ENCODE data around the gene CWF19L2. TPM values are rescaled to one million over a fixed set of nuclear protein-coding genes. Genes with fewer than 3 reads are reported as not detected.

The CWF19L2 gene
- polyA plus RNA-seq, 3 donors, result 1.6 to 2.2 (median 1.7) TPM

GRCh38 chr11:107384144-107384852 is 73.3 kb downstream of the CWF19L2 start:
- H4K20me1 ChIP-seq (ENCODE audit: insufficient read depth, low read length), result no peaks in the 10 kb centered on the region
- peaks cover 0 to 2% (median 0%) of the 10 kb centered on the region in 3 donors for H3K27me3 Mint-ChIP-seq (ENCODE audit: low read depth in 3 of 3)
- H3K4me1 ChIP-seq (ENCODE audit: control insufficient read depth in 1 of 2, insufficient read depth in 2 of 2, low read length in 2 of 2), result no peaks in the 10 kb centered on the region
- H3K27ac ChIP-seq (ENCODE audit: low read depth in 1 of 2, low read length in 2 of 2), result no peak overlapping the region
- H3K27me3 ChIP-seq (ENCODE audit: control insufficient read depth in 2 of 2, insufficient read depth in 2 of 2, low read length in 2 of 2), result no peaks in the 10 kb centered on the region
- intact Hi-C loops (cut with micrococcal nuclease), result no loop called here
- H3K4me3 ChIP-seq (replicated peaks in 1 of 3; ENCODE audit: low read depth in 2 of 3, low read length in 3 of 3), result no peak overlapping the region
- no peak overlapping the region for H3K9ac ChIP-seq (ENCODE audit: insufficient read depth, low read length, poor library complexity, severe bottlenecking)
- H3K79me2 ChIP-seq (ENCODE audit: insufficient read depth, low read length), result no peaks in the 10 kb centered on the region
- DNase-seq, result no peak
- H3K4me2 ChIP-seq (replicated peaks; ENCODE audit: extremely low read depth, low read length, poor library complexity, severe bottlenecking), result no peak overlapping the region
- no peak for TF ChIP-seq CTCF (IDR thresholded peaks at IDR 0.05)
- peaks cover 20 to 22% of the 10 kb centered on the region in 2 donors for H3K36me3 Mint-ChIP-seq
- H3K4me3 Mint-ChIP-seq, result no peak overlapping the region
- WGBS (ENCODE audit: insufficient coverage), result no CpG with 5 or more reads among the region's 1 CpG
- H3K9me3 Mint-ChIP-seq, result no peaks in the 10 kb centered on the region
- H3K27ac Mint-ChIP-seq, result no peak overlapping the region
- no peaks in the 10 kb centered on the region for H3K9me3 ChIP-seq (replicated peaks in 1 of 2; ENCODE audit: control insufficient read depth in 1 of 2, insufficient read depth in 1 of 2, low read length in 2 of 2)
- H3K36me3 ChIP-seq (replicated peaks in 1 of 2; ENCODE audit: control insufficient read depth in 1 of 2, insufficient read depth in 2 of 2, low read length in 2 of 2), result peaks cover 0 to 3% of the 10 kb centered on the region in 2 donors
- H3K4me1 Mint-ChIP-seq, result no peaks in the 10 kb centered on the region
- no peak overlapping the region for H2AFZ ChIP-seq (ENCODE audit: insufficient read depth, low read depth, low read length, poor library complexity, severe bottlenecking)

- intact Hi-C loops (cut with micrococcal nuclease), result no loop called here
- H3K4me1 ChIP-seq (ENCODE audit: control insufficient read depth in 1 of 2, insufficient read depth in 2 of 2, low read length in 2 of 2), result no peaks in the 10 kb centered on the region
- H3K27ac ChIP-seq (ENCODE audit: low read depth in 1 of 2, low read length in 2 of 2), result no peak overlapping the region
- no peaks in the 10 kb centered on the region for H3K36me3 ChIP-seq (replicated peaks in 1 of 2; ENCODE audit: control insufficient read depth in 1 of 2, insufficient read depth in 2 of 2, low read length in 2 of 2)
- H3K4me2 ChIP-seq (replicated peaks; ENCODE audit: extremely low read depth, low read length, poor library complexity, severe bottlenecking), result no peak overlapping the region
- peaks cover 0 to 5% (median 2%) of the 10 kb centered on the region in 7 donors for H3K9me3 Mint-ChIP-seq
- no peaks in the 10 kb centered on the region for H3K27me3 Mint-ChIP-seq (ENCODE audit: low read depth in 3 of 3)
- peak overlapping the region in 1 of 7 donors; percentile 15 for H3K27ac Mint-ChIP-seq
- no peak overlapping the region for H3K9ac ChIP-seq (ENCODE audit: insufficient read depth, low read length, poor library complexity, severe bottlenecking)
- H3K4me3 ChIP-seq (replicated peaks in 1 of 3; ENCODE audit: low read depth in 2 of 3, low read length in 3 of 3), result no peak overlapping the region
- no peaks in the 10 kb centered on the region for H3K9me3 ChIP-seq (replicated peaks in 1 of 2; ENCODE audit: control insufficient read depth in 1 of 2, insufficient read depth in 1 of 2, low read length in 2 of 2)
- no peak for DNase-seq
- no peak for TF ChIP-seq CTCF (IDR thresholded peaks at IDR 0.05)
- peaks cover 3 to 4% of the 10 kb centered on the region in 2 donors for H3K36me3 Mint-ChIP-seq
- no peaks in the 10 kb centered on the region for H3K79me2 ChIP-seq (ENCODE audit: insufficient read depth, low read length)
- H3K4me1 Mint-ChIP-seq, result peaks cover 4% of the 10 kb centered on the region
- no peaks in the 10 kb centered on the region for H3K27me3 ChIP-seq (ENCODE audit: control insufficient read depth in 2 of 2, insufficient read depth in 2 of 2, low read length in 2 of 2)
- H4K20me1 ChIP-seq (ENCODE audit: insufficient read depth, low read length), result no peaks in the 10 kb centered on the region
- no peak overlapping the region for H2AFZ ChIP-seq (ENCODE audit: insufficient read depth, low read depth, low read length, poor library complexity, severe bottlenecking)
- 97% methylated on average over 7 of the region's 7 CpGs for WGBS (ENCODE audit: insufficient coverage)
- H3K4me3 Mint-ChIP-seq, result no peak overlapping the region
Observed at GRCh38 chr11:107372439-107372838, 85.2 kb downstream of the CWF19L2 start.
